ENCODE measurements around the gene SLC25A3.
"Not testable (repeated sequence)": the region's sequence is repeated elsewhere in the genome, so short reads cannot be mapped to it uniquely, and the experiment has no call there.

SLC25A3 gene

GRCh38 chr12:98593351-98594049 is at the start of gene SLC25A3:
SLC25A3 (plus strand) TSS chr12:98593686; CDS start chr12:98593979, 293 bp downstream.
- DNase-seq = peak; percentile 96

DNA sequence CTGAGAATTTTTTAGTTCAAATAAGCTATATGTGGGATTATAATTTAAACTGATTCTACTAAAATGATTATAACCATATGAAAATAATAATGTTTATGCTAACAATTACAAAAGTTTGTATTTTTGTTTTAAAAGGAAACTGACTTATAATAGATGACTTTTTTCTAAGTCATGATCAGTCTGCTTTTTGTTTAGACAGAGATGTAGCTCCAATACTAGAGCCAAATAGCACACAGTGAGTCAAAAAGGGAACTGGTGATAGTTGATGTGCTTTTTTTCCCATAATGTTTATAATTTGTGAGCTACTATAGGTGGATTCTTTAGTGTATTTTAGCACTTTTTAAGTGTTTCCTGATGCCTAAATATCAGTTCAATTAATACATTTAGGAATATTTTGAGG is 49.8 kb upstream of the SLC25A3 start:
- no peak for DNase-seq

DNA sequence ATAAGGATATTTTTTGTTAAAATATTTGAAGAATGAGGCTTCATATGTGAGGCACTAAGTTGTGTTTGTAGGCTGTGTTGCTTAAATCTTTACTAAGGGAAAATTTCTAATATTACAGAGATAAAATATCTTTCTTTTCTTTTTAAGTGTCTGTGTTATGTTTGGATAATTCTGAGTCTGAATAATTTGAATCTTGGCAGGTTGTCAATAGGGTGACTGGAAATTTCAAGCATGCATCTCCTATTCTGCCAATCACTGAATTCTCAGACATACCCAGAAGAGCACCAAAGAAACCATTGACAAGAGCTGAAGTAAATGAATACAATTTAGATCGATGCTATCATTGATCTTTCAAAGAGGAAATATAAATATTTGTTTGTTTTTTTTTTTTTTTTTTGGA is 48.7 kb upstream of the SLC25A3 start:
- DNase-seq = no peak

DNA sequence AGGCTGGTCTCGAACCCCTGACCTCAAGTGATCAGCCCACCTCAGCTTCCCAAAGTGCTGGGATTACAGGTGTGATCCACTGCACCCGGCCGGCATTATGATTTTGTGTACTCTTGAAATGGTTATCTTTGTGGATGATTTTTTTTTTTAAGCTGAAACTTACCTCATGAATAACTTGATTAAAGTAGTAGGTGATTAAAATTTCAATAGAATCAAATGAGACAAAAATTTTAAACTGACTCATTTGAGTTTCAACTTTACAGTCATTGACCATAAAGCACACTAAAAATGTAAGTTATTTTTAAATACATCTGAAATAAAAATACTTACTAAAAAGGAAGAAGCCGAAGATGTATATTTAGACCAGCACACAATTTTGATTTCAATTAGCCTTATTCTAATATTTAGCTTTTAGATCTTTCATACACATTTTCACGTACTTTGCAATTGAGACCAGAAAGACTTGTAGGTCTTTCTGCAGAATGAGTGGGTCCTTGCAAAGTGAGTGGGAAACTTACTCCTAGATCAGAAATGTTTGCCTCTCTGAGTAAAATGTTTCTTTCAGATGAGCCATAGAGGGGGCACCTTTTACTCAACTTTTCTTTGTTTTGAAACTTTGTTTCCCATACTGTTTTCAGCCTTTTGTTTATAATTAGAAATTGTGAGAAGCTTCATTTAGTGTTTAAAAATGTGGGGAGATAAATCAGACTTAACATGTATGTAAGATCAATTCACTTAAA is 43.9 kb upstream of the SLC25A3 start:
- DNase-seq = no peak

DNA sequence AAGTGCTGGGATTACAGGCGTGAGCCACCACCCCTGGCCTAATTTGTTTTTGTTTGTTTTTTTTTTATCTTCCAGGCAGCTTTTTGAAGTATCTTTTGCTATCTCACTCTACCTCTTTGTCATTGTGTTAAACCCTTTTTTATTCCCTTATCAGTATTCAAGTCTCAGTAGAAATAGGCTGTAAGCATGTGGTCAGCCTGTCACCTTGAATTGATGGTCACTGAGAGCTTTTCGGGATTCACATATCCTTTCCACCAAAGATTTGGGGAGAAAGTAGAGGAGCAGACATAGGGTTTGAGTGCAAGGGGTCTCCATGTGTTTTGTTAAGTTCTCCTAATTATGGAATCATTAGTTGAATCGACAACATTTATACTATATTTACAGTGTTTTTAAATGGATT is 41.7 kb upstream of the SLC25A3 start:
- DNase-seq = no peak

- not testable (repeated sequence) for DNase-seq
These were observed 35.4 kb upstream of the SLC25A3 start for GRCh38 chr12:98558097-98558496.

- no peak for DNase-seq
These were observed 33.8 kb upstream of the SLC25A3 start for GRCh38 chr12:98559666-98560065.

GRCh38 chr12:98561846-98562245 is 31.6 kb upstream of the SLC25A3 start:
- no peak for DNase-seq

DNA sequence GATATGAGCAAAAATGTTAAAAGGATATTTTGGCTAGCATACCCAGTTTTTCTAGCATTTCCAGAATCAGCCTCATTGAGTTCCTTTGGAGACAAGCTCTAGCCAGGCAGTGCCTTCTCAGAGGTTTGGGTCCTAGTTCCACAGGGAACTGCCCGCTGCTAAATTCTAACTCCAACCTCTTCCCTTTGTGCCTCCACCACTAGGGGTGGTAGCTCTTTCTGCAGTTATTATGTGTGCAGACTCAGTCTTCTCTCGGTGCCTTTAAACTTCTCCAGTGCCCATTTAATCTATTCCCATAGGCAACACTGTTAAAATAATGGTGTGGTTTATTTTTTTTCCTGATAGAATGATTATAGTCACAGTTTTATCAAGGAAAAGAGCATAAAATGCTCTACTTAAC is 21.5 kb upstream of the SLC25A3 start:
- DNase-seq = no peak

GRCh38 chr12:98574110-98574509 is 19.4 kb upstream of the SLC25A3 start:
- DNase-seq = no peak

DNA sequence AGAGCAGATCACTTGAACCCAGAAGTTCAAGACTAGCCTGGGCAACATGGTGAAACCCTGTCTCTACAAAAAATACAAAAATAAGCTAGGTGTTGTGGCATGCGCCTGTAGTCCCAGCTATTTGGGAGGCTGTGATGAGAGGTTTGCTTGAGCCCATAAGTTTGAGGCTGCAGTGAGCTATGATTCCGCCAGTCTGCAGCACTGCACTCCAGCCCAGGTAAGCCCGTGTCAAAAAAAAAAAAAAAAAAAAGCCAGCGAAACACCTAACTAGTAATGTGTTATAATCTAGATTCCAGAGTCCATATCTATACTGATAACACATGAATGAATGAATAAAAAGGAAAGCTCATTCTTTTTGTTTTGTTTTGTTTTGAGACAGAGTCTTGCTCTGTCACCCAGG is 18.5 kb upstream of the SLC25A3 start:
- no peak for DNase-seq

GRCh38 chr12:98576795-98577194 is 16.7 kb upstream of the SLC25A3 start:
- not testable (repeated sequence) for DNase-seq

GRCh38 chr12:98578392-98578791 is 15.1 kb upstream of the SLC25A3 start:
- DNase-seq = no peak

GRCh38 chr12:98578821-98579220 is 14.7 kb upstream of the SLC25A3 start:
- DNase-seq = no peak

- no peak for DNase-seq
These were observed 14.1 kb upstream of the SLC25A3 start for GRCh38 chr12:98579347-98579746.

DNA sequence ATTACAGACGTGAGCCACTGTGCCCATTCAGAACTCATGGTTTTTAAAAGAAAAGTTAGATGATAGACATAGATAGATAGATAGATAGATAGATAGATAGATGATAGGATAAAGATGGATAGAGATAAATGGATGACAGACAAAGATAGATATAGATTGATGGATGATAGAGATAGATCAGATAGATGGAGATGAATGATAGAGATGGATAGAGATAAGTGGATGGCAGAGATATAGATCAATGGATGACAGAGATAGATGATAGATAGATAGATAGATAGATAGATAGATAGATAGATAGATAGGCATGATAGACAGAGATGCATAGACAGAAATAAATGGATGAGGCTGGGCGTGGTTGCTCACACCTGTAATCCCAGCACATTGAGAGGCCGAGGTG is 13.7 kb upstream of the SLC25A3 start:
- DNase-seq = no peak

DNA sequence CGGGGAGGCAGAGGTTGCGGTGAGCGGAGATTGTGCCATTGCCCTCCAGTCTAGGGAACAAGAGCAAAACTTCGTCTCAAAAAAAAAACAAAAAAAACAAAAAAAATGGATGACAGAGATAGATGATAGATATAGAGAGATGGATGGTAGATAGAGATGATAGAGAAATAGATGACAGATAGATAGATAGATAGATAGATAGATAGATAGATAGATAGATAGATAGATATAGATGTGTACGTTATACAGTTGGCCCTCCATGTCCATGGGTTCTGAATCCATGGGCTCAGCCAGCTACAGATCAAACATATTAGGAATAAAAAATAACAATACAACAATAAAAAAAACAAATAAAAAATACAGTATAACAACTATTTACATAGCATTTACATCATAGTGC is 12.8 kb upstream of the SLC25A3 start:
- no peak for DNase-seq

DNA sequence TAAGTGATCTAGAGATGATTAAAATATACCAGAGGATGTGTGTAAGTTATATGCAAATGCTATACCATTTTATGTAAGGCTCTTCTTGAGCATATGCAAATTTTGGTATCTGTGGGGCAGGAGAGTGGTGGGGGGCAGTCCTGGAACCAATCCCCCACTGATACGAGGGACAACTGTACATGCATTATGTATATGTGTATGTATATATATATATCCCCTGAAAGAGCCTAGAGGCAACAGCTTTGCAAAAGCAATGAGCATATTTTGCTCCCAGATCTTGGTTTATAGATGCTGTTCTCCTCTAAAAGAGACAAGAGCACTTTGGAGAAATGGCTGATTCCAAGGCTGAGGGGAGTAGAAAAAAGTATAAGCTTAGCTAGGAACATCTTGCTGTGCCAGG is 12.4 kb upstream of the SLC25A3 start:
- no peak for DNase-seq

GRCh38 chr12:98582093-98582492 is 11.4 kb upstream of the SLC25A3 start:
- no peak for DNase-seq

GRCh38 chr12:98587084-98587483 is 6.4 kb upstream of the SLC25A3 start:
- DNase-seq = no peak

DNA sequence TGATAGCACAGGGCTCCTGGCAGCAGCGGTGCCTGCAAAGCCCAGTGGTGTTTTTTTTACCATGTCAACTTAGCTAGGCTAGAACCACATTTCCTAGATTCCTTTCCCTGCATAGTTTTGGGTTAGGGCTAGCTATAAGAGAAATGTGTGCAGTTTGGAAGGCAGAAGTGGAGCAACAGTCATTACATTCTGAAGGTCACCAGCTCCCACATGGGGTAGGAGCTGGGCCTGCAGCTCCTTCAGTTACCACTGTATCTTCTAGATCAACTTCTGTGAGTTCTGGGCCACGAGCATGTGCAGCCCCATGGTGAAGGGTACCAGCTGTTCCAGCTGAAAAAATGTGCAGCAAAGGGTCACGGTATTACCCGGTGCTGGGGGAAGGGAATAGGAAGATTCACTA is 2.3 kb upstream of the SLC25A3 start:
- DNase-seq = no peak

- no peak for DNase-seq
These were observed 612 bp upstream of the SLC25A3 start for GRCh38 chr12:98592825-98593322.

DNA sequence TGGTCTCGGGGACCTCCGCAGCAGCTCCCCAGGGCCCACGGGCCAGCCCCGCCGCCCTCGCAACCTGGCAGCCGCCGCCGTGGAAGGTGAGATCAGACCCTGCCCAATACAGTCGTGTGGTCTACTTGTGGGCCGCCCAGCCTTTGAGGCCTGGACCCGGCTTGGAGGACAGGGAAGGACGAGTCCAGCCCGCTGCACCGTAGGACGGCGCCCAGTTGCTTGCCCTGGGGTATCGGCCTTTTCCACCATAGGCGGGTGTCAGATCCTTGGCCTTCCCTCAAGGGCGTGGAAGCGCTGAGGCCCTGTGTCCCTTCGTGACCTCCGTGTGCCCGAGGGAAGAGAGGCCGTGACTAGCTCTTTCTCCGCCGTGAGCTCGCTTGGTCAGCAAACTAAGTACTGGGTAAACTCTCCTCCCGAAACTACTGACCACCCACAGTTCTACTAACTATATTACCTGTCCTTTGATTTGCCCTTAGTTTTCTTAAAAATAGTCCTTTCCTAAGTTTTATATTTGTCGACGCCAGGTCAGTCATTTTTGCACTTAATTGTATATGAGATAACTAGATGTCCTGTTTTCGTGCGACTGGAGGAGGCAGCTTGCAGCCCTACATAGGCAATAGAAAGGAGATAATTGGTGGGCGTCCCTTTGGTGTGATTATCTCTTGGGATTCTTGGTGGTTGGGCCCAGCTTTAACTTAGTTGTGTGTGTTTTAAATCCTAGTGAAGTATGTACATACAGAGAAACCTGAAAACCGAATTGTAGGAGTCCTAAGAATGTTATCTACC is 757 bp downstream of the SLC25A3 start:
- DNase-seq = peak; percentile 7
